Left lung (tissue), 10 donors: ENCODE measurements around the gene PPM1J. TPM values are rescaled to one million over a fixed set of nuclear protein-coding genes. Genes with fewer than 3 reads are reported as not detected.

ENCODE experiments used
- ATAC-seq: fragments of 200-7000 bp; cut with Tn5 transposase; one replicate; pipeline ENCODE4 v1.9.1; 2020; ENCODE audit warnings: moderate library complexity
- DNase-seq, 4 donors: peaks; one replicate each; pipeline ENCODE4 v3.0.0-alpha.2; 2013 to 2020
- H3K27ac ChIP-seq, 2 donors: fragments of 200-600 bp; sonication (generic) in 1 of 2; one replicate each; pipeline versions ENCODE4 v1.5.0 to v1.8.0; 2020 to 2021
- H3K27me3 ChIP-seq, 2 donors: fragments of 200-600 bp; sonication (generic) in 1 of 2; one replicate each; pipeline versions ENCODE4 v1.5.0 to v1.8.0; 2020 to 2021
- H3K36me3 ChIP-seq, 2 donors: fragments of 200-600 bp; sonication (generic) in 1 of 2; one replicate each; pipeline versions ENCODE4 v1.5.0 to v1.8.0; 2020 to 2021
- H3K4me1 ChIP-seq, 2 donors: fragments of 200-600 bp; one replicate each; pipeline ENCODE4 v1.8.0; 2021
- H3K4me3 ChIP-seq, 2 donors: fragments of 200-600 bp; sonication (generic) in 1 of 2; one replicate each; pipeline versions ENCODE4 v1.5.0 to v1.8.0; 2020 to 2021; ENCODE audit warnings: mild to moderate bottlenecking in 1 of 2
- H3K9me3 ChIP-seq, 2 donors: fragments of 200-600 bp; sonication (generic) in 1 of 2; one replicate each; pipeline versions ENCODE4 v1.5.0 to v1.8.0; 2020 to 2021
- CTCF ChIP-seq, 2 donors: fragments of 200-600 bp; sonication (generic) in 1 of 2; IDR thresholded peaks; one replicate each; pipeline versions ENCODE4 v1.5.0 to v1.8.0; 2021; ENCODE audit warnings: antibody characterized with exemption in 2 of 2
- intact Hi-C, 2 donors: fragments of 100-400 bp; cut with DNase I; formaldehyde crosslinking; loops; one replicate each; pipeline versions ENCODE4 v1.11.2 to v1.14.2; 2022
- polyA plus RNA-seq, 6 donors: library from polyadenylated mRNA; unstranded; fragments of 120-200 nt; gene quantifications; one replicate each; pipeline ENCODE4 v1.2.1, GENCODE V29; 2013; ENCODE audit not compliant: insufficient read length in 6 of 6
- total RNA-seq, 2 donors: library from RNA; stranded (reverse); fragmentation: NEBNext Ultra II Directional; extraction: Animal tissue kit (Norgen Biotek cat#: 25700); gene quantifications; one replicate each; pipeline ENCODE4 v1.2.1, GENCODE V29; 2021
- donor health status: DM: no; HTN: yes; CAD: no.
- donor health status: DM: no; HTN: no; CAD: no.

PPM1J gene
- total and polyA plus RNA-seq, 8 donors = 0.47 to 0.93 (median 0.65) TPM

- Histone ChIP-seq H3K4me1 (peaks cover 21 to 39% of the 10 kb centered on the region in 2 donors), H3K27ac (peak overlapping the region; percentile 66 to 94), H3K36me3 (peaks cover 0 to 84% of the 10 kb centered on the region in 2 donors), H3K4me3 (no peak overlapping the region), H3K9me3 (no peaks in the 10 kb centered on the region), H3K27me3 (no peaks in the 10 kb centered on the region)
- TF ChIP-seq CTCF (IDR thresholded peaks at IDR 0.05) = no peak
- DNase-seq (no peak), ATAC-seq (no peak)
- intact Hi-C loops = no loop called here
Observed at GRCh38 chr1:112697781-112698201, 17.3 kb downstream of the PPM1J start.

GRCh38 chr1:112696578-112697314, 18.4 kb downstream of the PPM1J start:
- Histone ChIP-seq H3K4me3 (no peak overlapping the region), H3K27ac (no peak overlapping the region), H3K9me3 (no peaks in the 10 kb centered on the region), H3K36me3 (peaks cover 0 to 84% of the 10 kb centered on the region in 2 donors), H3K27me3 (no peaks in the 10 kb centered on the region), H3K4me1 (peaks cover 17 to 29% of the 10 kb centered on the region in 2 donors)
- TF ChIP-seq CTCF (IDR thresholded peaks at IDR 0.05) = no peak
- intact Hi-C loops = no loop called here
- ATAC-seq (no peak), DNase-seq (no peak)

GRCh38 chr1:112695276-112695675, 19.9 kb downstream of the PPM1J start:
- Histone ChIP-seq H3K9me3 (no peaks in the 10 kb centered on the region), H3K36me3 (peaks cover 0 to 89% of the 10 kb centered on the region in 2 donors), H3K4me3 (no peak overlapping the region), H3K27me3 (no peaks in the 10 kb centered on the region), H3K27ac (no peak overlapping the region), H3K4me1 (peaks cover 6 to 15% of the 10 kb centered on the region in 2 donors)
- intact Hi-C loops = no loop called here
- no peak for TF ChIP-seq CTCF (IDR thresholded peaks at IDR 0.05)
- no peak for DNase-seq
- ATAC-seq = no peak

- DNase-seq (no peak), ATAC-seq (no peak)
- Histone ChIP-seq H3K27me3 (no peaks in the 10 kb centered on the region), H3K4me3 (no peak overlapping the region), H3K9me3 (no peaks in the 10 kb centered on the region), H3K27ac (no peak overlapping the region), H3K4me1 (peaks cover 0 to 7% of the 10 kb centered on the region in 2 donors), H3K36me3 (peaks cover 0 to 89% of the 10 kb centered on the region in 2 donors)
- intact Hi-C loops = no loop called here
- TF ChIP-seq CTCF (IDR thresholded peaks at IDR 0.05) = no peak
Observed at GRCh38 chr1:112694363-112694929, 20.7 kb downstream of the PPM1J start.

- Histone ChIP-seq H3K4me3 (no peak overlapping the region), H3K36me3 (peaks cover 0 to 90% of the 10 kb centered on the region in 2 donors), H3K27ac (no peak overlapping the region), H3K27me3 (no peaks in the 10 kb centered on the region), H3K4me1 (peaks cover 0 to under 1% of the 10 kb centered on the region in 2 donors), H3K9me3 (no peaks in the 10 kb centered on the region)
- intact Hi-C loops = no loop called here
- TF ChIP-seq CTCF (IDR thresholded peaks at IDR 0.05) = no peak
- DNase-seq = no peak
- no peak for ATAC-seq
Observed at GRCh38 chr1:112693821-112694220, 21.3 kb downstream of the PPM1J start.
